Smooth muscle cell (in vitro differentiated cells): ENCODE data around the gene RAC2. TPM values are rescaled to one million over a fixed set of nuclear protein-coding genes. Genes with fewer than 3 reads are reported as not detected.

ENCODE experiments used
- DNase-seq: peaks from one replicate; lab custom pipeline; 2025; ENCODE audit not compliant: unreplicated experiment; lab: John Stamatoyannopoulos, UW
- H2AFZ ChIP-seq: fragments of 200-600 bp; sonication (generic); 2 replicates; pipeline ENCODE4 v1.6.0; 2016; ENCODE audit warnings: antibody characterized with exemption, low read depth, mild to moderate bottlenecking
- H3F3A ChIP-seq: fragments of 200-600 bp; sonication (generic); 2 replicates; pipeline ENCODE4 v1.6.0; 2017; ENCODE audit warnings: antibody characterized with exemption, low read depth
- H3K27ac ChIP-seq: fragments of 200-600 bp; sonication (generic); 2 replicates; pipeline ENCODE4 v1.5.1; 2016; ENCODE audit warnings: low read depth, mild to moderate bottlenecking
- H3K27me3 ChIP-seq: fragments of 200-600 bp; sonication (generic); 2 replicates; pipeline ENCODE4 v1.6.1; 2016; ENCODE audit warnings: low read depth, mild to moderate bottlenecking
- H3K36me3 ChIP-seq: fragments of 200-600 bp; sonication (generic); 2 replicates; pipeline ENCODE4 v1.5.1; 2016; ENCODE audit warnings: low read depth
- H3K4me1 ChIP-seq: fragments of 200-600 bp; sonication (generic); 2 replicates; pipeline ENCODE4 v1.5.1; 2016; ENCODE audit warnings: low read depth
- H3K4me2 ChIP-seq: fragments of 200-600 bp; sonication (generic); 2 replicates; pipeline ENCODE4 v1.6.0; 2016; ENCODE audit warnings: mild to moderate bottlenecking
- H3K4me3 ChIP-seq: fragments of 200-600 bp; sonication (generic); 2 replicates; pipeline ENCODE4 v1.5.1; 2016; ENCODE audit warnings: mild to moderate bottlenecking
- H3K79me2 ChIP-seq: fragments of 200-600 bp; sonication (generic); 2 replicates; pipeline ENCODE4 v1.6.0; 2016; ENCODE audit warnings: low read depth, mild to moderate bottlenecking
- H3K9ac ChIP-seq: fragments of 200-600 bp; sonication (generic); 2 replicates; pipeline ENCODE4 v1.6.0; 2016; ENCODE audit warnings: low read depth
- H3K9me3 ChIP-seq: fragments of 200-600 bp; sonication (generic); replicated peaks from 2 replicates; pipeline ENCODE4 v1.5.1; 2016; ENCODE audit warnings: low read depth
- H4K20me1 ChIP-seq: fragments of 200-600 bp; sonication (generic); 2 replicates; pipeline ENCODE4 v1.6.0; 2016; ENCODE audit warnings: low read depth
- CTCF ChIP-seq: fragments of 200-600 bp; sonication (generic); IDR thresholded peaks from 2 replicates; pipeline ENCODE4 v1.5.1; 2017; ENCODE audit warnings: borderline replicate concordance, mild to moderate bottlenecking, antibody characterized with exemption; ENCODE audit not compliant: insufficient read depth, poor library complexity, severe bottlenecking
- WGBS: methylation state at CpG from one replicate; pipeline ENCODE4 v1.1.7; 2016; ENCODE audit warnings: low lambda C conversion rate; 5-methylcytosine and 5-hydroxymethylcytosine counted together
- polyA plus RNA-seq: library from polyadenylated mRNA; unstranded; fragments of >200 nt; fragmentation: Nextera tagmentation; extraction: Ambion mirVana; gene quantifications from 2 replicates; pipeline ENCODE4 v1.2.1, GENCODE V29; 2016
- total RNA-seq: library from RNA; depleted of rRNA; stranded (reverse); fragments of >200 nt; gene quantifications from 2 replicates; pipeline ENCODE4 v1.2.3, GENCODE V29; 2014

Gene RAC2
- total and polyA plus RNA-seq, 2 experiments from 2014 or later = 3.6 to 4.0 TPM

- H3K9me3 ChIP-seq = no peaks in the 10 kb centered on the region
- H3K4me1 ChIP-seq = peaks cover 4% of the 10 kb centered on the region
- no peak overlapping the region for H3K4me3 ChIP-seq
- H3K79me2 ChIP-seq = no peaks in the 10 kb centered on the region
- no peaks in the 10 kb centered on the region for H3K27me3 ChIP-seq
- H3K9ac ChIP-seq = no peak overlapping the region
- H2AFZ ChIP-seq = no peak overlapping the region
- no peaks in the 10 kb centered on the region for H3F3A ChIP-seq
- no peak overlapping the region for H3K27ac ChIP-seq
- no peaks in the 10 kb centered on the region for H4K20me1 ChIP-seq
- DNase-seq = no peak
- H3K36me3 ChIP-seq = no peaks in the 10 kb centered on the region
- WGBS = 65% methylated on average over 20 of the region's 20 CpGs
- no peak for TF ChIP-seq CTCF
- peak overlapping the region; percentile 31 for H3K4me2 ChIP-seq
These were observed 6.4 kb downstream of the RAC2 start for GRCh38 chr22:37237371-37238268.

GRCh38 chr22:37235897-37236607, 8.0 kb downstream of the RAC2 start:
- H3K27me3 ChIP-seq = no peaks in the 10 kb centered on the region
- H3F3A ChIP-seq = no peaks in the 10 kb centered on the region
- H3K9ac ChIP-seq = no peak overlapping the region
- H3K4me1 ChIP-seq = no peaks in the 10 kb centered on the region
- no peak overlapping the region for H2AFZ ChIP-seq
- DNase-seq = no peak
- no peaks in the 10 kb centered on the region for H3K9me3 ChIP-seq
- H3K4me2 ChIP-seq = no peak overlapping the region
- 96% methylated on average over 3 of the region's 3 CpGs for WGBS
- no peaks in the 10 kb centered on the region for H3K79me2 ChIP-seq
- TF ChIP-seq CTCF = no peak
- H4K20me1 ChIP-seq = no peaks in the 10 kb centered on the region
- H3K4me3 ChIP-seq = no peak overlapping the region
- no peak overlapping the region for H3K27ac ChIP-seq
- no peaks in the 10 kb centered on the region for H3K36me3 ChIP-seq

GRCh38 chr22:37234736-37235711, 9.0 kb downstream of the RAC2 start:
- Histone ChIP-seq H3K4me3 (no peak overlapping the region), H2AFZ (no peak overlapping the region), H3K9me3 (no peaks in the 10 kb centered on the region), H3K9ac (no peak overlapping the region), H3K4me1 (no peaks in the 10 kb centered on the region), H3K4me2 (no peak overlapping the region), H3F3A (no peaks in the 10 kb centered on the region), H3K27me3 (no peaks in the 10 kb centered on the region), H3K79me2 (no peaks in the 10 kb centered on the region), H4K20me1 (no peaks in the 10 kb centered on the region), H3K36me3 (no peaks in the 10 kb centered on the region), H3K27ac (no peak overlapping the region)
- no peak for TF ChIP-seq CTCF
- DNase-seq = no peak
- WGBS = 84% methylated on average over 16 of the region's 16 CpGs
